HCT116 (cell line): Measurements from ENCODE around the gene MRPL49. TPM values are rescaled to one million over a fixed set of nuclear protein-coding genes. Genes with fewer than 3 reads are reported as not detected.
A peak's percentile ranks its signal among the peaks of the same experiment; 100 is the strongest.

Experiments
- ATAC-seq: fragments of 200-7000 bp; cut with Tn5 transposase; 2 replicates; pipeline ENCODE4 v1.9.1; 2020; ENCODE audit warnings: mild to moderate bottlenecking, moderate library complexity
- Bru-seq: library from RNA; stranded (reverse); fragments of 400-500 nt; gene quantifications from one replicate; lab custom pipeline; 2021; lab: Mats Ljungman, UMichigan
- BruChase-seq, 2 experiments: library from RNA; stranded (reverse); fragments of 400-500 nt; gene quantifications; one replicate each; lab custom pipeline; 2021; lab: Mats Ljungman, UMichigan
- BruUV-seq: library from RNA; stranded (reverse); fragments of 400-500 nt; replicated peaks from 2 replicates; lab custom pipeline; 2021; lab: Mats Ljungman, UMichigan
- CTCF ChIA-PET: fragments of 300-600 bp; sonication (Branson Sonifier 250); formaldehyde crosslinking; loops from one replicate; lab custom pipeline; 2021; ENCODE audit warnings: antibody characterized with exemption; lab: Charles Lee
- POLR2A ChIA-PET: fragments of 300-600, 350-600 bp; sonication (Branson Sonifier 250); formaldehyde crosslinking; loops from one replicate; lab custom pipeline; 2021; ENCODE audit warnings: antibody characterized with exemption; lab: Charles Lee
- RAD21 ChIA-PET, 2 experiments: fragments of 300-600 bp; sonication (Branson Sonifier 250); formaldehyde crosslinking; loops; one replicate each; lab custom pipeline; 2023; ENCODE audit warnings: low total read pairs in 2 of 2; ENCODE audit not compliant: uncharacterized antibody in 2 of 2, unreplicated experiment in 2 of 2, low non-redundant PET in 1 of 2; lab: Charles Lee
- DNase-seq: peaks from one replicate; pipeline ENCODE4 v3.0.0-alpha.2; 2010; ENCODE audit warnings: low read depth, low spot score
- H2AFZ ChIP-seq: fragments of 200-600 bp; shearing (Covaris generic), sonication (generic); 2 replicates; pipeline ENCODE4 v1.6.1; 2017; ENCODE audit warnings: low read depth, mixed run types, mixed read lengths, antibody characterized with exemption, low read length; ENCODE audit not compliant: poor library complexity, severe bottlenecking
- H3K27ac ChIP-seq: 2 replicates; pipeline ENCODE4 v1.5.1; 2012; ENCODE audit warnings: low read depth, low read length
- H3K27me3 ChIP-seq: fragments of 200-600 bp; sonication (generic); 2 replicates; pipeline ENCODE4 v1.6.1; 2016; ENCODE audit warnings: mixed run types, low read length, mixed read lengths; ENCODE audit not compliant: insufficient read depth
- H3K36me3 ChIP-seq, 2 experiments: fragments of 200-500 bp in 1 of 2; fragments of 200-600 bp in 1 of 2; sonication (Bioruptor generic) in 1 of 2; sonication (generic) in 1 of 2; 2 replicates each; pipeline versions ENCODE4 v1.5.1 to v1.6.1; 2014 to 2016; ENCODE audit warnings: low read length in 2 of 2, inconsistent platforms in 1 of 2, mixed read lengths in 1 of 2, mixed run types in 1 of 2; ENCODE audit not compliant: insufficient read depth in 2 of 2, control insufficient read depth in 1 of 2
- H3K4me1 ChIP-seq, 2 experiments: fragments of 200-600 bp in 1 of 2; sonication (generic) in 1 of 2; 2 replicates each; pipeline versions ENCODE4 v1.5.1 to v1.6.1; 2012 to 2017; ENCODE audit warnings: low read length in 2 of 2, inconsistent platforms in 1 of 2, mild to moderate bottlenecking in 1 of 2, mixed read lengths in 1 of 2, mixed run types in 1 of 2, moderate library complexity in 1 of 2; ENCODE audit not compliant: insufficient read depth in 2 of 2, control insufficient read depth in 1 of 2
- H3K4me2 ChIP-seq: fragments of 200-600 bp; sonication (generic); 2 replicates; pipeline ENCODE4 v1.6.1; 2017; ENCODE audit warnings: mixed run types, low read length, mixed read lengths
- H3K4me3 ChIP-seq, 2 experiments: fragments of 200-600 bp in 1 of 2; sonication (generic) in 1 of 2; replicated peaks in 1 of 2; 2 replicates each; pipeline ENCODE4 v1.5.1; 2011 to 2016; ENCODE audit warnings: low read length in 2 of 2, control low read depth in 1 of 2, low read depth in 1 of 2, mild to moderate bottlenecking in 1 of 2, mixed read lengths in 1 of 2, mixed run types in 1 of 2
- H3K79me2 ChIP-seq: fragments of 200-600 bp; sonication (generic); 2 replicates; pipeline ENCODE4 v1.6.1; 2017; ENCODE audit warnings: mild to moderate bottlenecking, mixed run types, low read length, moderate library complexity, mixed read lengths; ENCODE audit not compliant: insufficient read depth
- H3K9ac ChIP-seq: fragments of 200-600 bp; sonication (generic); 2 replicates; pipeline ENCODE4 v1.6.1; 2016; ENCODE audit warnings: low read length, mixed read lengths
- H3K9me2 ChIP-seq: fragments of 200-600 bp; sonication (generic), shearing (Covaris generic); 2 replicates; pipeline ENCODE4 v1.6.1; 2017; ENCODE audit warnings: mixed run types, mild to moderate bottlenecking, moderate library complexity; ENCODE audit not compliant: insufficient read depth
- H3K9me3 ChIP-seq, 2 experiments: fragments of 200-500 bp in 1 of 2; fragments of 200-600 bp in 1 of 2; sonication (Bioruptor generic) in 1 of 2; sonication (generic) in 1 of 2; 2 replicates each; pipeline ENCODE4 v1.6.1; 2014 to 2017; ENCODE audit warnings: low read length in 2 of 2, mixed read lengths in 2 of 2, inconsistent platforms in 1 of 2, low read depth in 1 of 2, mild to moderate bottlenecking in 1 of 2, mixed run types in 1 of 2, moderate library complexity in 1 of 2; ENCODE audit not compliant: control insufficient read depth in 1 of 2, insufficient read depth in 1 of 2
- H4K20me1 ChIP-seq: fragments of 200-600 bp; sonication (generic), shearing (Covaris generic); 2 replicates; pipeline ENCODE4 v1.6.1; 2017; ENCODE audit warnings: mixed run types, mild to moderate bottlenecking, moderate library complexity; ENCODE audit not compliant: insufficient read depth
- EGR1 ChIP-seq: IDR thresholded peaks from 2 replicates; pipeline ENCODE4 v1.6.1; 2012; ENCODE audit warnings: low read depth
- ELF1 ChIP-seq: IDR thresholded peaks from 2 replicates; pipeline ENCODE4 v1.6.1; 2012; ENCODE audit warnings: low read depth, borderline replicate concordance
- POLR2A ChIP-seq: IDR thresholded peaks from 2 replicates; pipeline ENCODE4 v1.7.0; 2011; ENCODE audit warnings: borderline replicate concordance; ENCODE audit not compliant: insufficient read depth, insufficient read length; ENCODE audit errors: extremely low read depth
- POLR2AphosphoS5 ChIP-seq: IDR thresholded peaks from 2 replicates; pipeline ENCODE4 v1.6.1; 2011; ENCODE audit warnings: mild to moderate bottlenecking, low read depth, low read length, moderate library complexity
- SP1 ChIP-seq: IDR thresholded peaks from 2 replicates; pipeline ENCODE4 v1.6.1; 2012; ENCODE audit warnings: low read depth
- TCF7L2 ChIP-seq: IDR thresholded peaks from 2 replicates; pipeline ENCODE4 v1.7.0; 2011; ENCODE audit warnings: borderline replicate concordance, inconsistent platforms; ENCODE audit not compliant: insufficient read depth, insufficient read length; ENCODE audit errors: extremely low read depth
- YY1 ChIP-seq: IDR thresholded peaks from 2 replicates; pipeline ENCODE4 v1.6.1; 2011; ENCODE audit warnings: low read length, low read depth, moderate library complexity, mild to moderate bottlenecking; ENCODE audit not compliant: insufficient replicate concordance; ENCODE audit errors: extremely low read depth
- ZFX ChIP-seq: fragments of 450-650 bp; IDR thresholded peaks from 2 replicates; pipeline ENCODE4 v1.6.1; 2017
- ZNF274 ChIP-seq: fragments of 200-500 bp; sonication (Bioruptor generic); IDR thresholded peaks from 2 replicates; pipeline ENCODE4 v1.6.1; 2014; ENCODE audit warnings: mild to moderate bottlenecking, low read depth, low read length, inconsistent platforms
- intact Hi-C: fragments of 100-400 bp; cut with micrococcal nuclease; formaldehyde crosslinking; loops from 2 replicates; pipeline ENCODE4 v1.10.0; 2022
- long read RNA-seq: library from polyadenylated mRNA; unstranded; transcript quantifications from one replicate; pipeline ENCODE4 v2.0.0, GENCODE V29; 2021; ENCODE audit not compliant: unreplicated experiment
- polyA plus RNA-seq: library from polyadenylated mRNA; unstranded; fragments of >200 nt; gene quantifications from 2 replicates; pipeline ENCODE4 v1.2.1, GENCODE V29; 2012; ENCODE audit warnings: missing spikeins
- total RNA-seq: library from RNA; stranded (reverse); gene quantifications from one replicate; pipeline ENCODE4 v1.2.1, GENCODE V29; 2021; ENCODE audit not compliant: unreplicated experiment
- TF ChIP-seq, protein P1 (sequence below): IDR thresholded peaks from 2 replicates; pipeline ENCODE4 v1.6.1; 2011; ENCODE audit warnings: mild to moderate bottlenecking, low read length, moderate library complexity; ENCODE audit not compliant: insufficient replicate concordance; ENCODE audit errors: extremely low read depth
- TF ChIP-seq, protein P2 (sequence below): IDR thresholded peaks from 2 replicates; pipeline ENCODE4 v1.6.1; 2012; ENCODE audit warnings: low read depth

Gene MRPL49
- total RNA-seq: 77.5 TPM
- 44.6 and 50.8 TPM in 2 replicates for polyA plus RNA-seq
- percentile 90 among the genes with signal in this experiment for Bru-seq, nascent RNA
- percentile 97 among the genes with signal in this experiment for BruChase-seq, experiment 1, labeled RNA remaining after a 6-hour chase
- BruChase-seq, experiment 2, labeled RNA remaining after a 2-hour chase: percentile 96 among the genes with signal in this experiment
- long read RNA-seq, transcript MRPL49-201 (4 exons, 2,019 nt): major isoform, 171 of 202 reads
- long read RNA-seq, partial matches to known transcripts: 23 of 202 reads
- long read RNA-seq, other reads (novel, unspliced or antisense): 5 of 202 reads

DNA sequence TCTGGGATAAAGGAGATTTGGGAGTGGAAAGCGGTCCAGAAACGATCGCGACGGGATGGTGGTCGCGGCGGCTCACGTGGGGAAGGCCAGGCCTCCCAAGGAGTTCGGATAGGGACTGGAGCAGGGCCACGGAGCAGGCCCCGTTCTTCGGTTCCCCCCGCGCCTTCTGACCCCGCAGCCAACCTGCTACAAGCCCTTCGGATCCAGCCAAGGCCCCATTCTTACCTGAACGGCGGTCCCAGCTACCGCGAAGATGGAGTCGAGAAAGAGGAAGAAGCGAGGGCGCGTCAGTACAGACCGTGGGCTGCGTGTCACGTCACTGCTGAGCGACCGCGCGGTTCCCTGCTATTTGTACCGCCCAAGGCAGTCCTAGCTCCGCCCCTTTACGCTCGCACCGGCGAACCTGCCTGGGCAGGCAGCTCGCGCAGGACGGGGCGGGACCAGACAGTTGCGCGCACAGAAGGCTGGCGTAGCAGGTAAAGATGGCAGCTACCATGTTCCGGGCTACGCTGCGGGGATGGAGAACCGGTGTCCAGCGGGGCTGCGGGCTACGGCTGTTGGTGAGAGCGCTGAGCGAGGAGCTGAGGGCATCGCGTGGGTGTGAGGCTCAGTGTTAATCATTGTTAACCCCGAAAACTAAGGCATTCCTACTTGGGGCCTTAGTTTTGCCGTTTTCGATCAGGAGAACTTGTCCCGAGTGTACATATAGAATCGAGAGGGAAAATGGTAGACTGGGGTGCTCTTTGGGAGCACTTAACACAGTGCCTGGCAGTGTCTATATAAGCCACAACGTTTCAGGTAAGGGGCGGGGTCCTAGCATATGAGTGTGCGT, at the start of gene MRPL49, which contains the start of gene FAU:
MRPL49 (plus strand) TSS at position 457 of the 832 bp plus-strand sequence; CDS start at position 483, 26 bp downstream.
FAU (minus strand) TSS at position 270 of the 832 bp plus-strand sequence. CDS start 321 bp downstream, outside the sequence.
- Histone ChIP-seq H3K4me2 (peak within 1 kb of the TSS; percentile 91), H3K27me3 (no peaks in the 10 kb centered on the region), H3K4me3 (peak within 1 kb of the TSS; percentile 72 to 91), H3K9me2 (no peaks in the 10 kb centered on the region), H4K20me1 (no peaks in the 10 kb centered on the region; the same call in 1 of the 2 replicates), H3K36me3 (peaks cover 25 to 61% of the 10 kb centered on the region in 2 experiments), H3K27ac (peak within 1 kb of the TSS; percentile 94), H3K79me2 (peaks cover 66% of the 10 kb centered on the region), H3K9ac (peak within 1 kb of the TSS; percentile 93), H2AFZ (no peak within 1 kb of the TSS), H3K4me1 (peaks cover 9 to 20% of the 10 kb centered on the region in 2 experiments; a peak in 3 of 4 replicates), H3K9me3 (no peaks in the 10 kb centered on the region)
- intact Hi-C loops: loop anchor here (1.0 kb wide), 1 partner anchor 11 kb away; no protein-coding TSS in a partner anchor
- ChIA-PET CTCF (interaction anchor here (0.8 to 2.0 kb wide), 9 partner anchors 9 to 278 kb away, joined by 3 to 6 read pairs (median 4); partner anchors contain the start of genes CAPN1, CDC42BPG and TM7SF2), POLR2A (interaction anchor here (0.7 to 2.9 kb wide), 14 partner anchors 9 to 494 kb away, joined by 3 to 52 read pairs (median 4); partner anchors contain the start of genes CAPN1, SNX15, SPDYC and SYVN1), RAD21 (interaction anchor here (0.6 to 1.1 kb wide), 7 partner anchors 11 to 318 kb away, joined by 3 to 5 read pairs (median 5); partner anchors contain the start of genes CAPN1 (in 1 of the 2) and TM7SF2 (in 1 of the 2))
- DNase-seq: peak; percentile 93
- peak; percentile 81 for ATAC-seq
- BruUV-seq: TSS peak; percentile 78
- TF ChIP-seq SP1 (no peak), POLR2A (peak; percentile 77), ZNF274 (no peak), POLR2AphosphoS5 (peak; percentile 96), ZFX (peak; percentile 84), YY1 (peak; percentile 94), EGR1 (no peak), ELF1 (no peak), TCF7L2 (peak; percentile 46)
- TF ChIP-seq, protein P1, sequence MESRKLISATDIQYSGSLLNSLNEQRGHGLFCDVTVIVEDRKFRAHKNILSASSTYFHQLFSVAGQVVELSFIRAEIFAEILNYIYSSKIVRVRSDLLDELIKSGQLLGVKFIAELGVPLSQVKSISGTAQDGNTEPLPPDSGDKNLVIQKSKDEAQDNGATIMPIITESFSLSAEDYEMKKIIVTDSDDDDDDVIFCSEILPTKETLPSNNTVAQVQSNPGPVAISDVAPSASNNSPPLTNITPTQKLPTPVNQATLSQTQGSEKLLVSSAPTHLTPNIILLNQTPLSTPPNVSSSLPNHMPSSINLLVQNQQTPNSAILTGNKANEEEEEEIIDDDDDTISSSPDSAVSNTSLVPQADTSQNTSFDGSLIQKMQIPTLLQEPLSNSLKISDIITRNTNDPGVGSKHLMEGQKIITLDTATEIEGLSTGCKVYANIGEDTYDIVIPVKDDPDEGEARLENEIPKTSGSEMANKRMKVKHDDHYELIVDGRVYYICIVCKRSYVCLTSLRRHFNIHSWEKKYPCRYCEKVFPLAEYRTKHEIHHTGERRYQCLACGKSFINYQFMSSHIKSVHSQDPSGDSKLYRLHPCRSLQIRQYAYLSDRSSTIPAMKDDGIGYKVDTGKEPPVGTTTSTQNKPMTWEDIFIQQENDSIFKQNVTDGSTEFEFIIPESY: peak; percentile 6
- TF ChIP-seq, protein P2, sequence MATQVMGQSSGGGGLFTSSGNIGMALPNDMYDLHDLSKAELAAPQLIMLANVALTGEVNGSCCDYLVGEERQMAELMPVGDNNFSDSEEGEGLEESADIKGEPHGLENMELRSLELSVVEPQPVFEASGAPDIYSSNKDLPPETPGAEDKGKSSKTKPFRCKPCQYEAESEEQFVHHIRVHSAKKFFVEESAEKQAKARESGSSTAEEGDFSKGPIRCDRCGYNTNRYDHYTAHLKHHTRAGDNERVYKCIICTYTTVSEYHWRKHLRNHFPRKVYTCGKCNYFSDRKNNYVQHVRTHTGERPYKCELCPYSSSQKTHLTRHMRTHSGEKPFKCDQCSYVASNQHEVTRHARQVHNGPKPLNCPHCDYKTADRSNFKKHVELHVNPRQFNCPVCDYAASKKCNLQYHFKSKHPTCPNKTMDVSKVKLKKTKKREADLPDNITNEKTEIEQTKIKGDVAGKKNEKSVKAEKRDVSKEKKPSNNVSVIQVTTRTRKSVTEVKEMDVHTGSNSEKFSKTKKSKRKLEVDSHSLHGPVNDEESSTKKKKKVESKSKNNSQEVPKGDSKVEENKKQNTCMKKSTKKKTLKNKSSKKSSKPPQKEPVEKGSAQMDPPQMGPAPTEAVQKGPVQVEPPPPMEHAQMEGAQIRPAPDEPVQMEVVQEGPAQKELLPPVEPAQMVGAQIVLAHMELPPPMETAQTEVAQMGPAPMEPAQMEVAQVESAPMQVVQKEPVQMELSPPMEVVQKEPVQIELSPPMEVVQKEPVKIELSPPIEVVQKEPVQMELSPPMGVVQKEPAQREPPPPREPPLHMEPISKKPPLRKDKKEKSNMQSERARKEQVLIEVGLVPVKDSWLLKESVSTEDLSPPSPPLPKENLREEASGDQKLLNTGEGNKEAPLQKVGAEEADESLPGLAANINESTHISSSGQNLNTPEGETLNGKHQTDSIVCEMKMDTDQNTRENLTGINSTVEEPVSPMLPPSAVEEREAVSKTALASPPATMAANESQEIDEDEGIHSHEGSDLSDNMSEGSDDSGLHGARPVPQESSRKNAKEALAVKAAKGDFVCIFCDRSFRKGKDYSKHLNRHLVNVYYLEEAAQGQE: no peak
